HG02610 (cell line): ENCODE data around the gene ABHD17B.

ENCODE experiments used
- ATAC-seq: cut with Tn5 transposase; IDR thresholded peaks from one replicate; pipeline ENCODE4 v1.9.1; 2021; ENCODE audit warnings: mild to moderate bottlenecking, moderate library complexity; ENCODE audit not compliant: unreplicated experiment

ABHD17B gene

GRCh38 chr9:71822935-71823334, 88.1 kb downstream of the ABHD17B start:
- no peak for ATAC-seq

DNA sequence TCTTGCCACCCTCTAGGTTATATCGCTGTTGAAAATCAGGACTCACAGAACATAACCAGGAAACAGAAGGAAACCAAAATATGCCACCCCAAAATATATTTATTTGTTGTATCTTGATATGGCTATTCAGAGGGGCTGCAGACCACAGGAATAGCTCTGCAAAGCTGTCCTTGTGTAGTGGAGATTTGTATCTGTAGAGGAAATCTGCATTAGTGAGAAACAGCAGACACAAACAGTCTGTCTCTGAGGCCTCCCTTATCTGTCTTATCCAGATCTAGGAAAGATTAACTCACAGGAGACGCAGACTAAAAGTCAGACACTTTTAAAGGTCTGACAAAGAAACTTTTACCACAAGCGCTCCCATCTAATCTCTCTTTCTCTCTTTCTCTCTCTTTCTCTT, 88.5 kb downstream of the ABHD17B start:
- ATAC-seq, result no peak

GRCh38 chr9:71821405-71821804, 89.6 kb downstream of the ABHD17B start:
- no peak for ATAC-seq

DNA sequence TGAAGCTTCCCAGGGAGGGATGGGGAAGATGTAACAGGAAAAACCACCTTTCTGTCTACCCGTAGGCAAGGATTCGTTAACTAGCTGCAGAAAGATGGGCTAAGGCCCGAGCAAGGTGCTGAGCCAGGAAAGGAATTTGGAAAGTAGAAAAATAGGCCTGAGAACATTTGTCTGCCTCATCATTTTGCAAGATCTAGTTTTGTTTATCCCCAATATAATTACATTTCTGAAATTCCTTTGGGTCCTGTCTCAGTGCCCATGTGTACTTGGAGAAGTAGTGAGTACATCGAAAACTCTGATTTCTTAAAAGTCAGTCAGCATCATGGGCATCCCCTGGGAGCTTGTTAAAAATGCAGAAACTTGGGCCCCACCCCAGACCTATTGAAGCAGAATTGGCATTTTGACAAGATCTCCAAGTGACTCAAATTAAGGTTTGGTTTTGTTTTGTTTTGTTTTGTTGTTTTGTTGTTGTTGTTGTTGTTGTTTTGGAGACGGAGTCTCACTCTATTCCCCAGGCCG, 90.5 kb downstream of the ABHD17B start:
- no peak for ATAC-seq

DNA sequence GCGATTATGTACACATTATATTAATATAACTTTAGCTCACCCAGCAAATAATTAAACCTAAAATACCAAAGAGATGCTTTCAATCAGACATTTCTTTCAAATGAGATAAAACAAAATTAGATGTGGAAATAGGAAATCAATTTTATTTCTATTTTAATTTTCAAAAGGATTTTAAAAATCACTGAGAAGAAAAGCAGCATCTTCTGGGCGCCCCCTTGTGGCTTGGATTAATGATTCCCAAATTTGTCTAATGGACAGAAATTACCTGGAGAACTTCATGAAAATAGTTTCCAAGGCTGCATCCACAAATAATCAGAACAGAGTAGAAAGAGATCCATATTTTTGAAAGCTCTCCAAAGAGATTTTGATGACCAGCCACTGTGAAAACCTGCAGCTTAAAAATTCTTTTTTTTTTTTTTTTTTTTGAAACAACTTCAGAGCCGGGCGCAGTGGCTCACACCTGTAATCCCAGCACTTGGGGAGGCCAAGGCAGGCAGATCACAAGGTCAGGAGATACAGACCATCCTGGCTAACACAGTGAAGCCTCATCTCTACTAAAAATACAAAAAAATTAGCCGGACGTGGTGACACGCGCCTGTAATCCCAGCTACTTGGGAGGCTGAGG, 91.8 kb downstream of the ABHD17B start:
- ATAC-seq, result no peak

DNA sequence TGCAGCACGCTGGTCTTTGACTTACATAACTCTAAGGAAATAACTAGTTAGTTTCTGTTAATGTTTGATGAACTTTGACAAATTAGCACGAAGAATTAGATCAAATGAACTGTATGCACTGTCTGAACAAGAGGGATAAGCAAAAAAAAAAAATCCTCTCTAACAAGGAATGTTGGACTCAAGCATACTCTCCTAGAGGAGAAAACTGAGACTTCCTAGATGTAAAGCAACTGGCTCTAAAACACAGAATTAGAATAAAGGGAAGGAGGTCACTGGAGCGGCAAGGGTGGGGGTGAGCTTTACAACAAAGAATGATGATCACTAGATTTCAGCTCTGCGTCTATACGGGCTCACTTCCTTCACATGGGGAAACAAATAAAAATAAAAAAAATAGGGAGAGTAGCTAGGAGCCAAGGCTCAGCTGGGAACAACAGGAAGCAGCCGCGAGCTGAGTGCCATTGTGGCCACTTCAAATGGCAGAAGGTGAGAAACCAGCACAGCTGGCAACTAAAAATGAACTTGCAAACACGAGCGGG, 94.0 kb downstream of the ABHD17B start:
- ATAC-seq, result no peak
